Karpas-422 (cell line): Measurements from ENCODE around the gene MDH2. TPM values are rescaled to one million over a fixed set of nuclear protein-coding genes. Genes with fewer than 3 reads are reported as not detected.
"Not testable (repeated sequence)": the region's sequence is repeated elsewhere in the genome, so short reads cannot be mapped to it uniquely, and the experiment has no call there.

ENCODE experiments used
- DNase-seq: peaks from one replicate; pipeline ENCODE4 v3.0.0-alpha.2; 2015
- H2AFZ ChIP-seq: fragments of 200-600 bp; sonication (generic); 2 replicates; pipeline ENCODE4 v1.6.1; 2014; ENCODE audit warnings: antibody characterized with exemption, low read length, mixed read lengths
- H3K27ac ChIP-seq: fragments of 200-600 bp; sonication (generic); 2 replicates; pipeline ENCODE4 v1.5.1; 2014; ENCODE audit warnings: mild to moderate bottlenecking, low read length, moderate library complexity
- H3K27me3 ChIP-seq: fragments of 200-600 bp; sonication (generic); 2 replicates; pipeline ENCODE4 v1.6.1; 2014; ENCODE audit warnings: low read length, mixed read lengths
- H3K36me3 ChIP-seq: fragments of 200-600 bp; sonication (generic); 2 replicates; pipeline ENCODE4 v1.6.1; 2014; ENCODE audit warnings: low read length, mixed read lengths; ENCODE audit not compliant: insufficient read depth
- H3K4me1 ChIP-seq: fragments of 200-600 bp; sonication (generic); 2 replicates; pipeline ENCODE4 v1.6.1; 2014; ENCODE audit warnings: mild to moderate bottlenecking, low read length, mixed read lengths
- H3K4me2 ChIP-seq: fragments of 200-600 bp; sonication (generic); 2 replicates; pipeline ENCODE4 v1.6.1; 2014; ENCODE audit warnings: low read length, low read depth, mild to moderate bottlenecking; ENCODE audit not compliant: poor library complexity, severe bottlenecking
- H3K4me3 ChIP-seq: fragments of 200-600 bp; sonication (generic); 2 replicates; pipeline ENCODE4 v1.5.1; 2014; ENCODE audit warnings: mild to moderate bottlenecking, antibody characterized with exemption, low read length, mixed read lengths
- H3K79me2 ChIP-seq: fragments of 200-600 bp; sonication (generic); 2 replicates; pipeline ENCODE4 v1.6.1; 2014; ENCODE audit warnings: mild to moderate bottlenecking, low read length, mixed read lengths
- H3K9ac ChIP-seq: fragments of 200-600 bp; sonication (generic); 2 replicates; pipeline ENCODE4 v1.6.0; 2014; ENCODE audit warnings: low read length
- H3K9me2 ChIP-seq: fragments of 200-600 bp; sonication (generic), shearing (Covaris generic); replicated peaks from 2 replicates; pipeline ENCODE4 v1.6.0; 2014; ENCODE audit warnings: mild to moderate bottlenecking, low read length, moderate library complexity; ENCODE audit not compliant: insufficient read depth
- H3K9me3 ChIP-seq: fragments of 300-700, 200-600 bp; sonication (generic); 2 replicates; pipeline ENCODE4 v1.6.1; 2014; ENCODE audit warnings: low read length, mixed read lengths
- H4K20me1 ChIP-seq: fragments of 200-600 bp; sonication (generic); 2 replicates; pipeline ENCODE4 v1.6.1; 2014; ENCODE audit warnings: mild to moderate bottlenecking, antibody characterized with exemption, low read length, low read depth; ENCODE audit not compliant: insufficient read depth
- total RNA-seq: library from RNA; depleted of rRNA; stranded (reverse); fragments of >200 nt; shearing (Covaris generic); gene quantifications from 2 replicates; pipeline ENCODE4 v1.2.3, GENCODE V29; 2014; ENCODE audit warnings: low replicate concordance

The MDH2 gene
- total RNA-seq, 1 experiment from 2014 or later: 142 TPM

GRCh38 chr7:76050545-76050944 lies 2.6 kb downstream of the MDH2 start:
- no peak for DNase-seq
- Histone ChIP-seq H3K9ac (no peak overlapping the region), H3K4me1 (peaks cover 24% of the 10 kb centered on the region), H4K20me1 (peaks cover 38% of the 10 kb centered on the region), H3K27me3 (no peaks in the 10 kb centered on the region), H3K4me3 (no peak overlapping the region), H3K36me3 (peaks cover 7% of the 10 kb centered on the region; the same call in 1 of the 2 replicates), H3K9me2 (no peaks in the 10 kb centered on the region), H3K79me2 (peaks cover 97% of the 10 kb centered on the region), H2AFZ (no peak overlapping the region), H3K9me3 (no peaks in the 10 kb centered on the region), H3K27ac (no peak overlapping the region), H3K4me2 (no peak overlapping the region)

GRCh38 chr7:76051840-76052239 lies 3.9 kb downstream of the MDH2 start:
- no peak overlapping the region for H3K4me2 ChIP-seq
- no peaks in the 10 kb centered on the region for H3K27me3 ChIP-seq
- H3K9me3 ChIP-seq: no peaks in the 10 kb centered on the region
- no peak overlapping the region for H3K27ac ChIP-seq
- H3K9me2 ChIP-seq: no peaks in the 10 kb centered on the region
- no peak for DNase-seq
- no peak overlapping the region for H3K4me3 ChIP-seq
- H3K79me2 ChIP-seq: peaks cover 88% of the 10 kb centered on the region
- H3K9ac ChIP-seq: no peak overlapping the region
- peaks cover 10% of the 10 kb centered on the region; the same call in 1 of the 2 replicates for H3K36me3 ChIP-seq
- peaks cover 17% of the 10 kb centered on the region for H3K4me1 ChIP-seq
- no peak overlapping the region for H2AFZ ChIP-seq
- peaks cover 38% of the 10 kb centered on the region for H4K20me1 ChIP-seq

- H3K27ac ChIP-seq, DNase-seq, H3K27me3 ChIP-seq, H3K9me3 ChIP-seq, H3K4me3 ChIP-seq, H3K9ac ChIP-seq, H3K9me2 ChIP-seq, H3K4me2 ChIP-seq, H2AFZ ChIP-seq: not testable (repeated sequence)
- H3K4me1 ChIP-seq: peaks cover 14% of the 10 kb centered on the region
- peaks cover 16% of the 10 kb centered on the region for H3K36me3 ChIP-seq
- H3K79me2 ChIP-seq: peaks cover 79% of the 10 kb centered on the region
- peaks cover 42% of the 10 kb centered on the region for H4K20me1 ChIP-seq
These were observed 4.8 kb downstream of the MDH2 start for GRCh38 chr7:76052681-76053080.

GRCh38 chr7:76053461-76053860 lies 5.6 kb downstream of the MDH2 start:
- H3K9me2 ChIP-seq: no peaks in the 10 kb centered on the region
- H2AFZ ChIP-seq: no peak overlapping the region
- no peaks in the 10 kb centered on the region for H3K27me3 ChIP-seq
- DNase-seq: no peak
- no peak overlapping the region for H3K9ac ChIP-seq
- peaks cover 72% of the 10 kb centered on the region for H3K79me2 ChIP-seq
- H3K4me1 ChIP-seq: peaks cover 14% of the 10 kb centered on the region
- H3K4me3 ChIP-seq: no peak overlapping the region
- H3K27ac ChIP-seq: no peak overlapping the region
- peaks cover 47% of the 10 kb centered on the region for H4K20me1 ChIP-seq
- H3K36me3 ChIP-seq: peaks cover 22% of the 10 kb centered on the region
- H3K9me3 ChIP-seq: no peaks in the 10 kb centered on the region
- H3K4me2 ChIP-seq: no peak overlapping the region

GRCh38 chr7:76054123-76055120 lies 6.5 kb downstream of the MDH2 start:
- H3K9ac ChIP-seq: no peak overlapping the region
- peaks cover 42% of the 10 kb centered on the region for H4K20me1 ChIP-seq
- no peaks in the 10 kb centered on the region for H3K9me2 ChIP-seq
- H3K36me3 ChIP-seq: peaks cover 20% of the 10 kb centered on the region
- H3K9me3 ChIP-seq: no peaks in the 10 kb centered on the region
- H3K27me3 ChIP-seq: no peaks in the 10 kb centered on the region
- H3K4me2 ChIP-seq: no peak overlapping the region
- H3K27ac ChIP-seq: no peak overlapping the region
- DNase-seq: no peak
- H3K4me1 ChIP-seq: peaks cover 8% of the 10 kb centered on the region
- peaks cover 62% of the 10 kb centered on the region for H3K79me2 ChIP-seq
- no peak overlapping the region for H3K4me3 ChIP-seq
- H2AFZ ChIP-seq: no peak overlapping the region

- no peak overlapping the region for H2AFZ ChIP-seq
- peaks cover 28% of the 10 kb centered on the region for H3K36me3 ChIP-seq
- no peak overlapping the region for H3K27ac ChIP-seq
- H3K79me2 ChIP-seq: peaks cover 45% of the 10 kb centered on the region
- no peak overlapping the region for H3K4me3 ChIP-seq
- peaks cover 39% of the 10 kb centered on the region for H4K20me1 ChIP-seq
- DNase-seq: no peak
- H3K9ac ChIP-seq: no peak overlapping the region
- no peaks in the 10 kb centered on the region for H3K9me3 ChIP-seq
- no peaks in the 10 kb centered on the region for H3K9me2 ChIP-seq
- H3K4me1 ChIP-seq: no peaks in the 10 kb centered on the region
- H3K4me2 ChIP-seq: no peak overlapping the region
- H3K27me3 ChIP-seq: no peaks in the 10 kb centered on the region
These were observed 8.3 kb downstream of the MDH2 start for GRCh38 chr7:76056241-76056640.

GRCh38 chr7:76057103-76057812 lies 9.4 kb downstream of the MDH2 start:
- peaks cover 32% of the 10 kb centered on the region for H4K20me1 ChIP-seq
- peaks cover 35% of the 10 kb centered on the region for H3K79me2 ChIP-seq
- no peak overlapping the region for H2AFZ ChIP-seq
- no peaks in the 10 kb centered on the region for H3K4me1 ChIP-seq
- H3K36me3 ChIP-seq: peaks cover 32% of the 10 kb centered on the region
- no peak for DNase-seq
- H3K27me3 ChIP-seq: no peaks in the 10 kb centered on the region
- no peak overlapping the region for H3K4me3 ChIP-seq
- H3K9me2 ChIP-seq: no peaks in the 10 kb centered on the region
- no peak overlapping the region for H3K27ac ChIP-seq
- H3K9me3 ChIP-seq: no peaks in the 10 kb centered on the region
- H3K9ac ChIP-seq: no peak overlapping the region
- no peak overlapping the region for H3K4me2 ChIP-seq

- H3K9me3 ChIP-seq: no peaks in the 10 kb centered on the region
- H3K79me2 ChIP-seq: peaks cover 30% of the 10 kb centered on the region
- no peak overlapping the region for H2AFZ ChIP-seq
- no peak overlapping the region for H3K4me2 ChIP-seq
- no peak for DNase-seq
- no peak overlapping the region for H3K27ac ChIP-seq
- H3K9me2 ChIP-seq: no peaks in the 10 kb centered on the region
- H3K36me3 ChIP-seq: peaks cover 32% of the 10 kb centered on the region
- H4K20me1 ChIP-seq: peaks cover 32% of the 10 kb centered on the region
- no peaks in the 10 kb centered on the region for H3K27me3 ChIP-seq
- no peaks in the 10 kb centered on the region for H3K4me1 ChIP-seq
- no peak overlapping the region for H3K4me3 ChIP-seq
- H3K9ac ChIP-seq: no peak overlapping the region
These were observed 9.9 kb downstream of the MDH2 start for GRCh38 chr7:76057813-76058145.
